Measurements from ENCODE around the gene CAMTA1.

DNA sequence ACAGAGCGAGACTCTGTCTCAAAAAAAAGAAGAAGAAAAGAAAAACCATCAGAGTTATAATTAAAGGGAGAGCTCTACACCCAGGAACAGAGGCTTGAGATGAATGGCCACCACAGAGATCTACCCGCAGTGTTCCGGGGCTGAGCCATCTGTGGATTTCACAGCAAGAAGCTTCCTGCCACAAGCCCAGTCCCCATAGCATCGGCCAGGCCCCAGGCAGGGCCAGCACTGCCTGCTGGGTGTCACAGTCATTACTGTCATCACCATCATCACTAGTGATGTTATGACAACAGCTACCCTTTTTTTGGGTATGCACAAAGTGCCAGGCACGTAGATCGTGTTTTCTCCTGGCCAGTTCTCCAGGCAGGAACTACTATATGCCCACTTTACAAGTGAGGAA is 874.3 kb downstream of the CAMTA1 start:
- TF ChIP-seq ZNF146 (CRISPR knock-in tag; IDR thresholded peaks at IDR 0.05; ENCODE audit: unreplicated experiment) (no peak), POLR2A (conservative IDR thresholded peaks at IDR 0.05) (no peak), NCOA4 (IDR thresholded peaks at IDR 0.05; ENCODE audit: partially characterized antibody) (no peak), GABPB1 (CRISPR knock-in tag; IDR thresholded peaks at IDR 0.05) (no peak), CREB3 (tag; conservative IDR thresholded peaks at IDR 0.05; ENCODE audit: low read depth) (no peak), CTCF (IDR thresholded peaks at IDR 0.05 in 2 of 3, conservative IDR thresholded peaks at IDR 0.05 in 1 of 3; ENCODE audit: insufficient read depth in 2 of 3, low read depth in 1 of 3, low read length in 3 of 3) (no peak), POLR2B (IDR thresholded peaks at IDR 0.05; ENCODE audit: low read depth, partially characterized antibody) (no peak)
